ENCODE measurements around the gene SYPL2.

SYPL2 gene

DNA sequence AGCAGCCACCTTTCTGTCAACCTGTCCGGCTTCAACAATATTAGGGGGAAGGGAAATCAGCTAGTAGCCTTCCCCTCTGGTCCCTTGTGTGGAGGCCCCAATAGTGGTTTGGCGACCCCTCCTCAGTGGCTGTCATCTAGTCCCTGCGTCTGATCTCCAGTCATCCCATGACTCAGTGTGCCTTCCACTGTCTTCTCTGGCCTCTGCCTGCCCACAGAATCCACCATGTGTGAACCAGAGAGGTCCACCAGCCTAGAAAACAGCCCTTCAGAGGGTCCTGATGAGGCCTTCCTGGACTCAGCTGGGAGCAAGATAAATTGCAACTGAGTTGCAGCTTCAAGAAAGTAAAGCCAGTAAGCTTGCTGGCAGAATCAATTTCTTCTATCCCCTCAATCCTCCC is 13.6 kb downstream of the SYPL2 start:
- Mint-ChIP-seq H3K4me3 (no peak overlapping the region), H3K36me3 (ENCODE audit: low read depth) (no peaks in the 10 kb centered on the region), H3K4me1 (peaks cover 20% of the 10 kb centered on the region), H3K9me3 (no peaks in the 10 kb centered on the region), H3K27me3 (ENCODE audit: low read depth, poor library complexity) (peaks cover 29% of the 10 kb centered on the region), H3K27ac (no peak overlapping the region)
- no peak for TF ChIP-seq CTCF (IDR thresholded peaks at IDR 0.05)
- DNase-seq, result no peak

DNA sequence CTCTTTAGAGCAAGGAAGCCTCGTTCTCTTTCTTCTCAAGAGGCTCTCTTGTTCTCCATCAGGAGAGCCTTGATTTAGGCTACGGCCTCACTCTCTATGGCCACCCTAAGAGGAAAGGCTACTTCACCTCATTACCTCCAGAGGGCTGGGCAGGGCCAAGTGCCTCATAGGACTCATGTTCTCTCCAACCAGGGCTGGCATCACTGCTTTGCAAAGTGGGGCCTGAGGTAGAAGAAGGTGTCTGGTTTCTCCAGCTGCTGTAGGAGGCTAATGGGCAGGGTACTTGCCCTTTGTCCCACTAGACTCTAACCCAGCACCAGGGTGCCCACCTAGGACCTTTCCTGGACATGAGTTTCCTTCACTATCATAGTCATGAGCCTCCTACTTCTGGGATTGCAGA is 15.3 kb downstream of the SYPL2 start:
- Mint-ChIP-seq H3K36me3 (ENCODE audit: low read depth) (peaks cover 7% of the 10 kb centered on the region), H3K4me1 (peaks cover 36% of the 10 kb centered on the region), H3K4me3 (no peak overlapping the region), H3K27ac (no peak overlapping the region), H3K9me3 (no peaks in the 10 kb centered on the region), H3K27me3 (ENCODE audit: low read depth, poor library complexity) (peaks cover 15% of the 10 kb centered on the region)
- DNase-seq, result no peak
- no peak for TF ChIP-seq CTCF (IDR thresholded peaks at IDR 0.05)

DNA sequence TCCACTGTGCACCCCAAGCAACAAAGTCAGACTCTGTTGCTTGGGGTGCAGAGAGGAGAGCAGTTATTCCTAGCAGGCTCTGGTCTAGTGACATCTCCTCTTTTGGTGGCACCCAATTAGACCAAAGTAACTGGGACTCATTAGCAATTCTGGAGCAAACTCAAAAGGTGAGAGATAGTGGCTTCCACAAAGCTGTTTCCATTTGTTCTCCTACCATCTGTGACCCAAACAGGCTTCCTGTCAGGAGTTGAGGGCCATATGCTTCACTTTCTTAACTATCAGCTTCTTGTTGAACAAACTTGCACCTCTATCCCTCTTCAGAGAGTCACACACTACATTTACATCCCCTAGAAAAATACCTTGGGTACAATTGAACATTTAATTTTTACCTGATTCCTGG is 15.9 kb downstream of the SYPL2 start:
- Mint-ChIP-seq H3K4me3 (peak overlapping the region; percentile 90), H3K27me3 (ENCODE audit: low read depth, poor library complexity) (peaks cover 13% of the 10 kb centered on the region), H3K36me3 (ENCODE audit: low read depth) (peaks cover 8% of the 10 kb centered on the region), H3K4me1 (peaks cover 38% of the 10 kb centered on the region), H3K9me3 (no peaks in the 10 kb centered on the region), H3K27ac (no peak overlapping the region)
- DNase-seq, result no peak
- TF ChIP-seq CTCF (IDR thresholded peaks at IDR 0.05), result no peak

GRCh38 chr1:109482791-109483671 is 16.7 kb downstream of the SYPL2 start:
- no peak overlapping the region for H3K27ac Mint-ChIP-seq
- H3K4me1 Mint-ChIP-seq, result peaks cover 38% of the 10 kb centered on the region
- peaks cover 13% of the 10 kb centered on the region for H3K27me3 Mint-ChIP-seq (ENCODE audit: low read depth, poor library complexity)
- peak; percentile 12 for TF ChIP-seq CTCF (IDR thresholded peaks at IDR 0.05)
- DNase-seq, result peak; percentile 67
- peak overlapping the region; percentile 90 for H3K4me3 Mint-ChIP-seq
- no peaks in the 10 kb centered on the region for H3K9me3 Mint-ChIP-seq
- H3K36me3 Mint-ChIP-seq (ENCODE audit: low read depth), result peaks cover 11% of the 10 kb centered on the region

GRCh38 chr1:109483672-109484518 is 17.5 kb downstream of the SYPL2 start, which contains the start of gene ATXN7L2:
TSS of gene ATXN7L2 (plus strand) at chr1:109483905. CDS start at chr1:109483954, 49 bp downstream.
- TF ChIP-seq CTCF (IDR thresholded peaks at IDR 0.05), result no peak
- Mint-ChIP-seq H3K4me3 (peak within 1 kb of the TSS; percentile 90), H3K27ac (peak within 1 kb of the TSS; percentile 87), H3K9me3 (no peaks in the 10 kb centered on the region), H3K4me1 (peaks cover 38% of the 10 kb centered on the region), H3K27me3 (ENCODE audit: low read depth, poor library complexity) (peaks cover 13% of the 10 kb centered on the region), H3K36me3 (ENCODE audit: low read depth) (peaks cover 14% of the 10 kb centered on the region)
- DNase-seq, result peak; percentile 92
